ENCODE results near the gene SSC5D.

DNA sequence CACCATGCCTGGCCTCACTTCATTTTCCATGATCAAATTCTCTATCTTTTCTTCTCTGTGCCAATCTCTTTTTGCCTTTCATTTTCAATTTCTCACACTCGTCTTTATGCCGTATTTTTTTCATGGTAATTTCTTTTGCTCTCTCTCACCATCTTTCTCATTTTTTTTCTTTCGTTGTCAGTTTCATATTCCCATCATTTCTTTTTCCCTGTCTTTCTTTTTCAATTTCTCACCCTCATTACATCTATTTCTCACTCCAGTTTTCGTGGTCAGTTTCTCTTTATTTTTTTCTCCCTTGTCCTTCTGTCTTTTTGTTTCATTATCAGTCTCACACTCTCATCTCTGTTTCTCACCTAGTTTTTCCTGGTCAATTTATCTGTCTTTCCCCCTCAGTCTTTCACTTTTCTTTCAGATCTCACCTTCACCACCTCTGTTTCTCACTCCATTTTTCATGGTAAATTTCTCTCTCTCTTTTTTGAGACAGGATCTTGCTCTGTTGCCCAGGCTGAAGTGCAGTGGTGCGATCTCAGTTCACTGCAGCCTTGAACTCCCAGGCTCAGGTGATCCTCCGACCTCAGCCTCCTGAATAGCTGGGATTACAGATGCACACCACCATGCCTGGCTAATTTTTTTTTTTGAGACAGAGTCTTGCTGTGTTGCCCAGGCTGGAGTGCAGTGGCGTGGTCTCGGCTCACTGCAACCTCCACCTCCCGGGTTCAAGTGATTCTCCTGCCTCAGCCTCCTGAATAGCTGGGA lies 14.1 kb downstream of the SSC5D start:
- no peak for TF ChIP-seq EP300 (IDR thresholded peaks at IDR 0.05; ENCODE audit: borderline replicate concordance)
- no peak for TF ChIP-seq RAD21 (IDR thresholded peaks at IDR 0.05; ENCODE audit: low read depth)
- no peak for TF ChIP-seq EGR1 (IDR thresholded peaks at IDR 0.05)
- TF ChIP-seq, protein P1, sequence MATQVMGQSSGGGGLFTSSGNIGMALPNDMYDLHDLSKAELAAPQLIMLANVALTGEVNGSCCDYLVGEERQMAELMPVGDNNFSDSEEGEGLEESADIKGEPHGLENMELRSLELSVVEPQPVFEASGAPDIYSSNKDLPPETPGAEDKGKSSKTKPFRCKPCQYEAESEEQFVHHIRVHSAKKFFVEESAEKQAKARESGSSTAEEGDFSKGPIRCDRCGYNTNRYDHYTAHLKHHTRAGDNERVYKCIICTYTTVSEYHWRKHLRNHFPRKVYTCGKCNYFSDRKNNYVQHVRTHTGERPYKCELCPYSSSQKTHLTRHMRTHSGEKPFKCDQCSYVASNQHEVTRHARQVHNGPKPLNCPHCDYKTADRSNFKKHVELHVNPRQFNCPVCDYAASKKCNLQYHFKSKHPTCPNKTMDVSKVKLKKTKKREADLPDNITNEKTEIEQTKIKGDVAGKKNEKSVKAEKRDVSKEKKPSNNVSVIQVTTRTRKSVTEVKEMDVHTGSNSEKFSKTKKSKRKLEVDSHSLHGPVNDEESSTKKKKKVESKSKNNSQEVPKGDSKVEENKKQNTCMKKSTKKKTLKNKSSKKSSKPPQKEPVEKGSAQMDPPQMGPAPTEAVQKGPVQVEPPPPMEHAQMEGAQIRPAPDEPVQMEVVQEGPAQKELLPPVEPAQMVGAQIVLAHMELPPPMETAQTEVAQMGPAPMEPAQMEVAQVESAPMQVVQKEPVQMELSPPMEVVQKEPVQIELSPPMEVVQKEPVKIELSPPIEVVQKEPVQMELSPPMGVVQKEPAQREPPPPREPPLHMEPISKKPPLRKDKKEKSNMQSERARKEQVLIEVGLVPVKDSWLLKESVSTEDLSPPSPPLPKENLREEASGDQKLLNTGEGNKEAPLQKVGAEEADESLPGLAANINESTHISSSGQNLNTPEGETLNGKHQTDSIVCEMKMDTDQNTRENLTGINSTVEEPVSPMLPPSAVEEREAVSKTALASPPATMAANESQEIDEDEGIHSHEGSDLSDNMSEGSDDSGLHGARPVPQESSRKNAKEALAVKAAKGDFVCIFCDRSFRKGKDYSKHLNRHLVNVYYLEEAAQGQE (IDR thresholded peaks at IDR 0.05; ENCODE audit: low read depth) = no peak
- no peak for TF ChIP-seq TCF12 (IDR thresholded peaks at IDR 0.05; ENCODE audit: low read depth)
- TF ChIP-seq, protein P2, sequence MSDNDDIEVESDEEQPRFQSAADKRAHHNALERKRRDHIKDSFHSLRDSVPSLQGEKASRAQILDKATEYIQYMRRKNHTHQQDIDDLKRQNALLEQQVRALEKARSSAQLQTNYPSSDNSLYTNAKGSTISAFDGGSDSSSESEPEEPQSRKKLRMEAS (IDR thresholded peaks at IDR 0.05) = no peak
- no peak for TF ChIP-seq TAF1 (IDR thresholded peaks at IDR 0.05; ENCODE audit: low read depth)
- TF ChIP-seq FOXM1 (IDR thresholded peaks at IDR 0.05; ENCODE audit: borderline replicate concordance, low read depth) = no peak
- TF ChIP-seq CEBPB (IDR thresholded peaks at IDR 0.05) = no peak
- TF ChIP-seq TEAD4 (IDR thresholded peaks at IDR 0.05) = no peak
- TF ChIP-seq NFIC (IDR thresholded peaks at IDR 0.05) = no peak
- TF ChIP-seq, protein P3, sequence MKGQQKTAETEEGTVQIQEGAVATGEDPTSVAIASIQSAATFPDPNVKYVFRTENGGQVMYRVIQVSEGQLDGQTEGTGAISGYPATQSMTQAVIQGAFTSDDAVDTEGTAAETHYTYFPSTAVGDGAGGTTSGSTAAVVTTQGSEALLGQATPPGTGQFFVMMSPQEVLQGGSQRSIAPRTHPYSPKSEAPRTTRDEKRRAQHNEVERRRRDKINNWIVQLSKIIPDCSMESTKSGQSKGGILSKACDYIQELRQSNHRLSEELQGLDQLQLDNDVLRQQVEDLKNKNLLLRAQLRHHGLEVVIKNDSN (IDR thresholded peaks at IDR 0.05) = no peak
- no peak for TF ChIP-seq ZBTB7A (IDR thresholded peaks at IDR 0.05; ENCODE audit: low read depth)
- TF ChIP-seq YY1 (IDR thresholded peaks at IDR 0.05; ENCODE audit: low read depth) = no peak

All from Ishikawa (cell line).